ENCODE measurements around the gene PNMA3. TPM values are rescaled to one million over a fixed set of nuclear protein-coding genes. Genes with fewer than 3 reads are reported as not detected.

PNMA3 gene
- total RNA-seq, 1 donor from 2014 or later: 0.52 TPM

Small RNAs within 50 kb of the gene (small RNA-seq; reads per million reads assigned to genes)
- gene AC243428.1: not detected

Other genes starting within 250 kb of the PNMA3 start
- 22.4 TPM for gene CETN2, start 225.7 kb upstream of the PNMA3 start, total RNA-seq
- gene NSDHL, start 225.4 kb upstream of the PNMA3 start, total RNA-seq: 10.4 TPM
- gene ZNF185, start 158.4 kb upstream of the PNMA3 start, total RNA-seq: 6.8 TPM
- under 0.01 TPM for gene PNMA5, start 62.4 kb upstream of the PNMA3 start, total RNA-seq
- 3.7 TPM for gene PNMA6A, start 16.0 kb downstream of the PNMA3 start, total RNA-seq
- not detected for gene MAGEA1, start 122.8 kb downstream of the PNMA3 start, total RNA-seq